ENCODE data around the gene PANK3.

The PANK3 gene

GRCh38 chr5:168531987-168532864 is 46.9 kb downstream of the PANK3 start:
- DNase-seq (ENCODE audit: low read depth) = no peak
- H3K4me3 ChIP-seq (ENCODE audit: low read depth, low read length) = no peak overlapping the region
- no peak for TF ChIP-seq CTCF (IDR thresholded peaks at IDR 0.05; ENCODE audit: low read depth, low read length, missing control alignments)

GRCh38 chr5:168531191-168531590 is 48.0 kb downstream of the PANK3 start:
- no peak overlapping the region for H3K4me3 ChIP-seq (ENCODE audit: low read depth, low read length)
- no peak for TF ChIP-seq CTCF (IDR thresholded peaks at IDR 0.05; ENCODE audit: low read depth, low read length, missing control alignments)
- no peak for DNase-seq (ENCODE audit: low read depth)

- DNase-seq (ENCODE audit: low read depth) = no peak
- H3K4me3 ChIP-seq (ENCODE audit: low read depth, low read length) = no peak overlapping the region
- TF ChIP-seq CTCF (IDR thresholded peaks at IDR 0.05; ENCODE audit: low read depth, low read length, missing control alignments) = no peak
Observed at GRCh38 chr5:168530621-168531150, 48.5 kb downstream of the PANK3 start.

- TF ChIP-seq CTCF (IDR thresholded peaks at IDR 0.05; ENCODE audit: low read depth, low read length, missing control alignments) = no peak
- DNase-seq (ENCODE audit: low read depth) = no peak
- no peak overlapping the region for H3K4me3 ChIP-seq (ENCODE audit: low read depth, low read length)
Observed at GRCh38 chr5:168529374-168530234, 49.6 kb downstream of the PANK3 start.

- H3K4me3 ChIP-seq (ENCODE audit: low read depth, low read length) = no peak within 1 kb of the TSS
- DNase-seq (ENCODE audit: low read depth) = no peak
- no peak for TF ChIP-seq CTCF (IDR thresholded peaks at IDR 0.05; ENCODE audit: low read depth, low read length, missing control alignments)
Observed at GRCh38 chr5:168528521-168529373, 50.4 kb downstream of the PANK3 start, which contains the start of gene FBLL1. Gene FBLL1 (plus strand): TSS chr5:168529305. CDS start chr5:168529505, 200 bp downstream.

- no peak overlapping the region for H3K4me3 ChIP-seq (ENCODE audit: low read depth, low read length)
- TF ChIP-seq CTCF (IDR thresholded peaks at IDR 0.05; ENCODE audit: low read depth, low read length, missing control alignments) = no peak
- no peak for DNase-seq (ENCODE audit: low read depth)
Observed at GRCh38 chr5:168527756-168528295, 51.3 kb downstream of the PANK3 start.
